GM12878 (cell line): ENCODE results near the gene MCF2L2. TPM values are rescaled to one million over a fixed set of nuclear protein-coding genes. Genes with fewer than 3 reads are reported as not detected.

ENCODE experiments used
- ATAC-seq: fragments of 200-7000 bp; cut with Tn5 transposase; 3 replicates; pipeline ENCODE4 v1.9.1; 2020; ENCODE audit warnings: mild to moderate bottlenecking, moderate library complexity
- BruUV-seq: library from RNA; stranded (reverse); fragments of 400-500 nt; replicated peaks from 2 replicates; lab custom pipeline; 2021; lab: Mats Ljungman, UMichigan
- CTCF ChIA-PET: fragments of 300-600 bp; sonication (Branson Sonifier 250); formaldehyde crosslinking; extraction: SDS; loops from one replicate; lab custom pipeline; 2021; ENCODE audit warnings: inconsistent platforms; lab: Yijun Ruan, JAX
- POLR2A ChIA-PET: fragments of 350-600 bp; formaldehyde crosslinking; extraction: SDS; loops from one replicate; lab custom pipeline; 2021; ENCODE audit warnings: inconsistent platforms; lab: Charles Lee
- RAD21 ChIA-PET: fragments of 300-600 bp; sonication (Branson Sonifier 250); formaldehyde crosslinking; loops from one replicate; lab custom pipeline; 2023; ENCODE audit warnings: antibody characterized with exemption; ENCODE audit not compliant: unreplicated experiment; lab: Charles Lee
- SMC1A ChIA-PET: fragments of 300-600 bp; sonication (Branson Sonifier 250); formaldehyde crosslinking; loops from one replicate; lab custom pipeline; 2023; ENCODE audit not compliant: unreplicated experiment, uncharacterized antibody; lab: Charles Lee
- DNase-seq: peaks from one replicate; pipeline ENCODE4 v3.0.0-alpha.2; 2011; ENCODE audit warnings: low read depth, low spot score
- FAIRE-seq: peaks from 3 replicates; lab custom pipeline; 2011; peaks lifted over from hg19 to GRCh38; lab: Jason Lieb, UNC
- H2AFZ ChIP-seq: 2 replicates; pipeline ENCODE4 v1.6.0; 2011; ENCODE audit warnings: low read depth, low read length, control low read depth; ENCODE audit not compliant: control insufficient read depth
- H3K27ac ChIP-seq: 2 replicates; pipeline ENCODE4 v1.5.1; 2011; ENCODE audit warnings: control low read depth; ENCODE audit not compliant: control insufficient read depth, insufficient read depth
- H3K27me3 ChIP-seq, 2 experiments: replicated peaks in 1 of 2; 2 replicates each; pipeline versions ENCODE4 v1.6.0 to v1.6.1; 2011; ENCODE audit warnings: low read length in 1 of 2; ENCODE audit not compliant: control insufficient read depth in 2 of 2, insufficient read depth in 2 of 2
- H3K36me3 ChIP-seq, 2 experiments: 2 replicates each; pipeline ENCODE4 v1.5.1; 2011; ENCODE audit warnings: low read length in 1 of 2; ENCODE audit not compliant: control insufficient read depth in 2 of 2, insufficient read depth in 2 of 2
- H3K4me1 ChIP-seq: 2 replicates; pipeline ENCODE4 v1.6.1; 2011; ENCODE audit warnings: mild to moderate bottlenecking, low read length, moderate library complexity, mixed read lengths; ENCODE audit not compliant: control insufficient read depth, insufficient read depth
- H3K4me2 ChIP-seq: 2 replicates; pipeline ENCODE4 v1.6.0; 2011; ENCODE audit warnings: control low read depth; ENCODE audit not compliant: control insufficient read depth, insufficient read depth
- H3K4me3 ChIP-seq: fragments of 200-600 bp; sonication (generic); 2 replicates; pipeline ENCODE4 v1.5.1; 2016
- H3K79me2 ChIP-seq: 2 replicates; pipeline ENCODE4 v1.6.0; 2011; ENCODE audit warnings: low read length; ENCODE audit not compliant: control insufficient read depth, insufficient read depth
- H3K9ac ChIP-seq: 2 replicates; pipeline ENCODE4 v1.8.0; 2011; ENCODE audit warnings: low read length, control low read depth, mixed read lengths; ENCODE audit not compliant: control insufficient read depth, insufficient read depth
- H3K9me3 ChIP-seq: replicated peaks from 3 replicates; pipeline ENCODE4 v1.5.1; 2011; ENCODE audit warnings: mild to moderate bottlenecking, low read length; ENCODE audit not compliant: control insufficient read depth, insufficient read depth
- H4K20me1 ChIP-seq: 2 replicates; pipeline ENCODE4 v1.6.0; 2011; ENCODE audit not compliant: control insufficient read depth, insufficient read depth
- BACH1 ChIP-seq: fragments of 450-650 bp; IDR thresholded peaks from 2 replicates; pipeline ENCODE4 v1.6.1; 2017; ENCODE audit warnings: mild to moderate bottlenecking, borderline replicate concordance
- ESRRA ChIP-seq: IDR thresholded peaks from 2 replicates; pipeline ENCODE4 v1.6.1; 2012; ENCODE audit warnings: mild to moderate bottlenecking, low read length, improper control_type of control experiment
- HCFC1 ChIP-seq: fragments of 150-350 bp; IDR thresholded peaks from 2 replicates; pipeline ENCODE4 v1.6.1; 2014; ENCODE audit warnings: low read length
- JUNB ChIP-seq: IDR thresholded peaks from 2 replicates; pipeline ENCODE4 v1.6.1; 2016; ENCODE audit warnings: antibody characterized with exemption, mild to moderate bottlenecking
- KDM1A ChIP-seq: fragments of 200-600 bp; sonication (generic); IDR thresholded peaks from 2 replicates; pipeline ENCODE4 v1.6.1; 2016; ENCODE audit warnings: borderline replicate concordance
- MTA2 ChIP-seq: fragments of 450-650 bp; IDR thresholded peaks from 2 replicates; pipeline ENCODE4 v1.6.1; 2016; ENCODE audit warnings: low read depth, mild to moderate bottlenecking, moderate library complexity
- NFYA ChIP-seq: IDR thresholded peaks from 2 replicates; pipeline ENCODE4 v1.6.1; 2011; ENCODE audit warnings: low read depth, mild to moderate bottlenecking, low read length, improper control_type of control experiment, borderline replicate concordance
- NKRF ChIP-seq: fragments of 450-650 bp; conservative IDR thresholded peaks from 2 replicates; pipeline ENCODE4 v1.6.1; 2017; ENCODE audit warnings: mild to moderate bottlenecking, moderate library complexity
- NR2F1 ChIP-seq: fragments of 450-650 bp; conservative IDR thresholded peaks from 2 replicates; pipeline ENCODE4 v1.6.1; 2017; ENCODE audit warnings: mild to moderate bottlenecking
- PML ChIP-seq: IDR thresholded peaks from 2 replicates; pipeline ENCODE4 v1.6.1; 2012; ENCODE audit warnings: low read length, inconsistent platforms
- RUNX3 ChIP-seq: IDR thresholded peaks from 2 replicates; pipeline ENCODE4 v1.6.1; 2012; ENCODE audit warnings: low read length, inconsistent platforms
- SMARCA5 ChIP-seq: fragments of 450-650 bp; IDR thresholded peaks from 2 replicates; pipeline ENCODE4 v1.6.1; 2017; ENCODE audit warnings: mild to moderate bottlenecking
- SREBF2 ChIP-seq: IDR thresholded peaks from 2 replicates; pipeline ENCODE4 v1.6.1; 2012; ENCODE audit warnings: mild to moderate bottlenecking, low read length
- YBX1 ChIP-seq: fragments of 450-650 bp; IDR thresholded peaks from 2 replicates; pipeline ENCODE4 v1.6.1; 2016; ENCODE audit warnings: antibody characterized with exemption
- ZNF592 ChIP-seq: fragments of 450-650 bp; IDR thresholded peaks from 2 replicates; pipeline ENCODE4 v1.6.1; 2017; ENCODE audit warnings: mild to moderate bottlenecking, moderate library complexity
- ZNF622 ChIP-seq: fragments of 450-650 bp; IDR thresholded peaks from 2 replicates; pipeline ENCODE4 v1.6.1; 2017; ENCODE audit warnings: mild to moderate bottlenecking, inconsistent platforms
- WGBS: methylation state at CpG from one replicate; pipeline ENCODE4 v1.1.6; 2016; ENCODE audit warnings: low lambda C conversion rate; ENCODE audit not compliant: insufficient replicate concordance, insufficient coverage; ENCODE audit errors: missing lambda C conversion rate; 5-methylcytosine and 5-hydroxymethylcytosine counted together
- in situ Hi-C: fragments of 300-500 bp; cut with MboI; formaldehyde crosslinking; loops from 9 replicates; pipeline ENCODE4 v1.14.3; 2018; ENCODE audit warnings: mixed read lengths
- intact Hi-C: fragments of 100-400 bp; cut with micrococcal nuclease; formaldehyde crosslinking; loops from one replicate; pipeline ENCODE4 v1.14.2; 2022; ENCODE audit not compliant: unreplicated experiment
- polyA plus RNA-seq, 11 experiments: library from polyadenylated mRNA; depleted of rRNA in 4 of 11; unstranded in 6 of 11; stranded (reverse) in 5 of 11; fragments of >200 nt; fragmentation: Nextera tagmentation in 4 of 11; fragmentation: Illumina TruSeq in 1 of 11; extraction: Ambion mirVana in 4 of 11; extraction: Trizol in 1 of 11; gene quantifications; 1 replicate in 1 of 11; 2 replicates in 10 of 11; pipeline versions ENCODE4 v1.2.1 to v1.2.3, GENCODE V29; 2011 to 2016; ENCODE audit warnings: inconsistent platforms in 2 of 11, missing spikeins in 2 of 11, low read depth in 1 of 11
- total RNA-seq, 4 experiments: library from RNA; depleted of rRNA in 3 of 4; stranded (reverse); fragments of >200 nt in 3 of 4; fragmentation: Illumina TruSeq in 1 of 4; extraction: Trizol in 1 of 4; gene quantifications; 2 replicates each; pipeline versions ENCODE4 v1.2.1 to v1.2.3, GENCODE V29; 2013 to 2021
- TF ChIP-seq, protein P1 (sequence below): fragments of 450-650 bp; IDR thresholded peaks from 2 replicates; pipeline ENCODE4 v1.6.1; 2014; ENCODE audit warnings: mild to moderate bottlenecking

Gene MCF2L2
- total and polyA plus RNA-seq, 10 of the 15 experiments (the other 5 are each of a cell fraction or from before 2014, with no cell fraction given): 0.37 to 2.8 (median 1.4) TPM

- SMC1A ChIA-PET: interaction anchor here (1.0 to 6.2 kb wide), 7 partner anchors 19 to 224 kb away, joined by 3 to 29 read pairs (median 6); no protein-coding TSS in a partner anchor
- Histone ChIP-seq H3K9me3 (peaks cover 7% of the 10 kb centered on the region), H3K79me2 (peaks cover 44% of the 10 kb centered on the region), H2AFZ (no peak overlapping the region), H3K9ac (no peak overlapping the region)
- BruUV-seq: no TSS peak
- 0% methylated on average over 2 of the region's 2 CpGs for WGBS
- POLR2A ChIA-PET: interaction anchor here (1.9 kb wide), 1 partner anchor 15 kb away, joined by 5 read pairs; no protein-coding TSS in a partner anchor
- no peak for TF ChIP-seq NFYA
- TF ChIP-seq NKRF: no peak
- peak; percentile 93; the same call in 1 of the 2 replicates for TF ChIP-seq ESRRA
- TF ChIP-seq NR2F1: peak; percentile 53; the same call in 1 of the 2 replicates
- TF ChIP-seq HCFC1: no peak
- no peak for TF ChIP-seq SREBF2
- TF ChIP-seq RUNX3: no peak
- no peak for TF ChIP-seq YBX1
- TF ChIP-seq PML: no peak
- 0 out of 2 replicates have a peak, but pooled peaks have one; percentile 7 for TF ChIP-seq SMARCA5
- 0 out of 2 replicates have a peak, but pooled peaks have one; percentile 15 for TF ChIP-seq BACH1
- TF ChIP-seq, protein P1, sequence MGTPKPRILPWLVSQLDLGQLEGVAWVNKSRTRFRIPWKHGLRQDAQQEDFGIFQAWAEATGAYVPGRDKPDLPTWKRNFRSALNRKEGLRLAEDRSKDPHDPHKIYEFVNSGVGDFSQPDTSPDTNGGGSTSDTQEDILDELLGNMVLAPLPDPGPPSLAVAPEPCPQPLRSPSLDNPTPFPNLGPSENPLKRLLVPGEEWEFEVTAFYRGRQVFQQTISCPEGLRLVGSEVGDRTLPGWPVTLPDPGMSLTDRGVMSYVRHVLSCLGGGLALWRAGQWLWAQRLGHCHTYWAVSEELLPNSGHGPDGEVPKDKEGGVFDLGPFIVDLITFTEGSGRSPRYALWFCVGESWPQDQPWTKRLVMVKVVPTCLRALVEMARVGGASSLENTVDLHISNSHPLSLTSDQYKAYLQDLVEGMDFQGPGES: no peak
- no peak for TF ChIP-seq JUNB
- no peak for TF ChIP-seq MTA2
- no peak; the same call in 1 of the 2 replicates for TF ChIP-seq ZNF622
- no peak for TF ChIP-seq KDM1A
- TF ChIP-seq ZNF592: no peak
- TF ChIP-seq, all 136 proteins: peak for 4
- intact Hi-C loops: loop anchor here (1.0 to 2.0 kb wide), 2 partner anchors 27 to 35 kb away; no protein-coding TSS in a partner anchor
- H3K4me1 ChIP-seq: peaks cover 43% of the 10 kb centered on the region
- peak overlapping the region; percentile 19 for H3K4me2 ChIP-seq
- in situ Hi-C loops: no loop called here
- FAIRE-seq (no peak), ATAC-seq (peak; percentile 47), DNase-seq (no peak)
- peak overlapping the region; percentile 45 for H3K27ac ChIP-seq
- H3K27me3 ChIP-seq: no peaks in the 10 kb centered on the region
- CTCF ChIA-PET: interaction anchor here (0.5 to 8.0 kb wide), 5 partner anchors 13 to 226 kb away, joined by 3 to 82 read pairs (median 3); no protein-coding TSS in a partner anchor
- peaks cover 0 to 13% of the 10 kb centered on the region in 2 experiments; a peak in 2 of 4 replicates for H3K36me3 ChIP-seq
- H3K4me3 ChIP-seq: no peak overlapping the region
- no peaks in the 10 kb centered on the region for H4K20me1 ChIP-seq
- RAD21 ChIA-PET: interaction anchor here (0.5 to 4.0 kb wide), 5 partner anchors 27 to 393 kb away, joined by 3 to 26 read pairs (median 3); no protein-coding TSS in a partner anchor
Observed at GRCh38 chr3:183158113-183158512, 270.3 kb downstream of the MCF2L2 start.
